H9 (cell line): Measurements from ENCODE around the gene ST6GALNAC5. TPM values are rescaled to one million over a fixed set of nuclear protein-coding genes. Genes with fewer than 3 reads are reported as not detected.

ENCODE experiments used
- DNase-seq: peaks from one replicate; pipeline ENCODE4 v3.0.0-alpha.2; 2017
- H2AFZ ChIP-seq: one replicate; pipeline ENCODE4 v1.6.1; 2013; ENCODE audit warnings: mild to moderate bottlenecking, low read length, control low read depth, moderate library complexity
- H2AK5ac ChIP-seq: 2 replicates; pipeline ENCODE4 v1.6.1; 2013; ENCODE audit warnings: low read length, control low read depth, mixed read lengths; ENCODE audit not compliant: insufficient read length
- H2BK120ac ChIP-seq: one replicate; pipeline ENCODE4 v1.6.1; 2013; ENCODE audit warnings: low read depth, mild to moderate bottlenecking, low read length, control low read depth, inconsistent platforms; ENCODE audit not compliant: poor library complexity, severe bottlenecking
- H2BK12ac ChIP-seq: 2 replicates; pipeline ENCODE4 v1.6.1; 2013; ENCODE audit warnings: low read length, control low read depth, mixed read lengths, low read depth; ENCODE audit not compliant: insufficient read length
- H2BK15ac ChIP-seq: 2 replicates; pipeline ENCODE4 v1.6.1; 2013; ENCODE audit warnings: low read depth, low read length, control low read depth
- H2BK20ac ChIP-seq: one replicate; pipeline ENCODE4 v1.6.1; 2013; ENCODE audit warnings: low read depth, mild to moderate bottlenecking, low read length, control low read depth, inconsistent platforms; ENCODE audit not compliant: poor library complexity, severe bottlenecking
- H2BK5ac ChIP-seq: 2 replicates; pipeline ENCODE4 v1.6.1; 2013; ENCODE audit warnings: low read length, control low read depth, mixed read lengths; ENCODE audit not compliant: insufficient read length
- H3K14ac ChIP-seq: 2 replicates; pipeline ENCODE4 v1.6.1; 2013; ENCODE audit warnings: low read length, control low read depth; ENCODE audit not compliant: insufficient read depth
- H3K18ac ChIP-seq: 2 replicates; pipeline ENCODE4 v1.6.1; 2013; ENCODE audit warnings: low read depth, mild to moderate bottlenecking, mixed read lengths, low read length, control low read depth; ENCODE audit not compliant: insufficient read length
- H3K23ac ChIP-seq: 2 replicates; pipeline ENCODE4 v1.6.1; 2013; ENCODE audit warnings: low read length, control low read depth, mixed read lengths, low read depth; ENCODE audit not compliant: insufficient read length
- H3K23me2 ChIP-seq: 2 replicates; pipeline ENCODE4 v1.6.1; 2013; ENCODE audit warnings: low read depth, mild to moderate bottlenecking, mixed read lengths, low read length, control low read depth; ENCODE audit not compliant: insufficient read length, poor library complexity, severe bottlenecking
- H3K27ac ChIP-seq: 2 replicates; pipeline ENCODE4 v1.5.1; 2013; ENCODE audit warnings: low read length, control low read depth, mixed read lengths, low read depth; ENCODE audit not compliant: insufficient read length
- H3K27me3 ChIP-seq: 2 replicates; pipeline ENCODE4 v1.6.1; 2013; ENCODE audit warnings: low read length, control low read depth, inconsistent platforms; ENCODE audit not compliant: insufficient read depth
- H3K4ac ChIP-seq: 2 replicates; pipeline ENCODE4 v1.6.1; 2013; ENCODE audit warnings: low read depth, mild to moderate bottlenecking, control low read depth, inconsistent platforms, low read length, moderate library complexity
- H3K4me1 ChIP-seq: 2 replicates; pipeline ENCODE4 v1.6.1; 2013; ENCODE audit warnings: low read length, control low read depth, inconsistent platforms; ENCODE audit not compliant: insufficient read depth
- H3K4me2 ChIP-seq: 2 replicates; pipeline ENCODE4 v1.6.1; 2013; ENCODE audit warnings: low read length, control low read depth, mixed read lengths; ENCODE audit not compliant: insufficient read length, insufficient read depth
- H3K56ac ChIP-seq: 2 replicates; pipeline ENCODE4 v1.6.1; 2013; ENCODE audit warnings: low read depth, mild to moderate bottlenecking, mixed read lengths, low read length, control low read depth; ENCODE audit not compliant: insufficient read length
- H3K79me1 ChIP-seq: 2 replicates; pipeline ENCODE4 v1.6.1; 2013; ENCODE audit warnings: low read depth, mild to moderate bottlenecking, moderate library complexity, low read length, control low read depth, inconsistent platforms; ENCODE audit not compliant: insufficient read depth, poor library complexity, severe bottlenecking
- H3K79me2 ChIP-seq: 2 replicates; pipeline ENCODE4 v1.6.1; 2013; ENCODE audit warnings: low read length, control low read depth, inconsistent platforms; ENCODE audit not compliant: insufficient read depth
- H3K9ac ChIP-seq: 2 replicates; pipeline ENCODE4 v1.6.1; 2013; ENCODE audit warnings: low read length, control low read depth, mixed read lengths; ENCODE audit not compliant: insufficient read length; ENCODE audit errors: extremely low read depth
- H3K9me3 ChIP-seq: one replicate; pipeline ENCODE4 v1.6.1; 2013; ENCODE audit warnings: low read depth, low read length, inconsistent platforms; ENCODE audit not compliant: control insufficient read depth
- H3T11ph ChIP-seq: one replicate; pipeline ENCODE4 v1.6.1; 2013; ENCODE audit warnings: mild to moderate bottlenecking, low read length, control low read depth, inconsistent platforms
- H4K20me1 ChIP-seq: one replicate; pipeline ENCODE4 v1.6.1; 2013; ENCODE audit not compliant: control insufficient read depth, insufficient read length, insufficient read depth
- H4K5ac ChIP-seq: 2 replicates; pipeline ENCODE4 v1.6.1; 2013; ENCODE audit warnings: low read depth, mild to moderate bottlenecking, mixed read lengths, low read length, control low read depth; ENCODE audit not compliant: insufficient read length
- H4K8ac ChIP-seq: replicated peaks from 2 replicates; pipeline ENCODE4 v1.6.1; 2013; ENCODE audit warnings: low read length, control low read depth, mixed read lengths, low read depth; ENCODE audit not compliant: insufficient read length
- H4K91ac ChIP-seq: 2 replicates; pipeline ENCODE4 v1.6.1; 2013; ENCODE audit warnings: low read depth, mild to moderate bottlenecking, moderate library complexity, mixed read lengths, low read length, control low read depth; ENCODE audit not compliant: insufficient read length
- H3K27ac Mint-ChIP-seq, 3 experiments: 2 replicates in 2 of 3; 3 replicates in 1 of 3; pipeline ENCODE4 v1.8.0; 2020 to 2021; ENCODE audit warnings: mixed read lengths in 3 of 3, mild to moderate bottlenecking in 1 of 3, moderate library complexity in 1 of 3
- H3K27me3 Mint-ChIP-seq: 2 replicates; pipeline ENCODE4 v1.8.0; 2021; ENCODE audit warnings: low read depth, mild to moderate bottlenecking, moderate library complexity, mixed read lengths
- H3K36me3 Mint-ChIP-seq, 3 experiments: 2 replicates in 2 of 3; 3 replicates in 1 of 3; pipeline ENCODE4 v1.8.0; 2020 to 2021; ENCODE audit warnings: low read depth in 3 of 3, mixed read lengths in 3 of 3; ENCODE audit not compliant: insufficient read depth in 1 of 3
- H3K4me1 Mint-ChIP-seq, 2 experiments: 2 replicates each; pipeline ENCODE4 v1.8.0; 2020; ENCODE audit warnings: mixed read lengths in 2 of 2
- H3K4me3 Mint-ChIP-seq, 2 experiments: 2 replicates in 1 of 2; 3 replicates in 1 of 2; pipeline ENCODE4 v1.8.0; 2020 to 2021; ENCODE audit warnings: mild to moderate bottlenecking in 2 of 2, mixed read lengths in 2 of 2, moderate library complexity in 1 of 2
- H3K9me3 Mint-ChIP-seq, 2 experiments: 2 replicates in 1 of 2; 3 replicates in 1 of 2; pipeline ENCODE4 v1.8.0; 2020; ENCODE audit warnings: mild to moderate bottlenecking in 2 of 2, mixed read lengths in 2 of 2, moderate library complexity in 1 of 2
- WGBS: extraction: QIAGEN DNeasy Blood & Tissue Kit; methylation state at CpG from one replicate; pipeline ENCODE4 v1.1.7; 2013; ENCODE audit warnings: missing lambda C conversion rate, low lambda C conversion rate, mixed read lengths; ENCODE audit not compliant: insufficient read length; ENCODE audit errors: extremely low coverage; 5-methylcytosine and 5-hydroxymethylcytosine counted together
- total RNA-seq: library from RNA; stranded (reverse); gene quantifications from 2 replicates; pipeline ENCODE4 v1.2.1, GENCODE V29; 2021
- TF ChIP-seq, protein P1 (sequence below): fragments of 200-600 bp; sonication (generic); conservative IDR thresholded peaks from 3 replicates; pipeline ENCODE4 v1.8.0; 2021; ENCODE audit warnings: antibody characterized with exemption, mild to moderate bottlenecking

Gene ST6GALNAC5
- total RNA-seq, 1 experiment from 2014 or later: 3.3 TPM

GRCh38 chr1:77039739-77040138 is 172.5 kb downstream of the ST6GALNAC5 start:
- WGBS: no CpG with 5 or more reads among the region's 8 CpGs
- Mint-ChIP-seq H3K4me1 (no peaks in the 10 kb centered on the region), H3K27me3 (no peaks in the 10 kb centered on the region), H3K36me3 (no peaks in the 10 kb centered on the region), H3K27ac (no peak overlapping the region), H3K9me3 (peaks cover 2 to 4% of the 10 kb centered on the region in 2 experiments; a peak in 2 of 5 replicates), H3K4me3 (no peak overlapping the region)
- Histone ChIP-seq H3K4ac (no peak overlapping the region), H3K18ac (no peak overlapping the region), H4K91ac (no peak overlapping the region), H3K14ac (no peak overlapping the region), H3K23me2 (no peaks in the 10 kb centered on the region), H3T11ph (no peak overlapping the region), H3K56ac (no peak overlapping the region), H2BK12ac (no peak overlapping the region), H4K20me1 (no peaks in the 10 kb centered on the region), H3K4me2 (no peak overlapping the region), H3K27ac (no peak overlapping the region), H4K5ac (no peak overlapping the region), H2BK120ac (no peak overlapping the region), H3K79me1 (no peaks in the 10 kb centered on the region), H3K27me3 (no peaks in the 10 kb centered on the region), H2BK5ac (no peak overlapping the region), H3K9me3 (no peaks in the 10 kb centered on the region), H2BK15ac (no peak overlapping the region), H3K9ac (no peak overlapping the region), H2AFZ (no peak overlapping the region), H3K23ac (no peak overlapping the region), H3K4me1 (no peaks in the 10 kb centered on the region), H3K79me2 (no peaks in the 10 kb centered on the region), H2AK5ac (no peak overlapping the region), H2BK20ac (no peak overlapping the region), H4K8ac (no peak overlapping the region)
- DNase-seq: no peak
- TF ChIP-seq, protein P1, sequence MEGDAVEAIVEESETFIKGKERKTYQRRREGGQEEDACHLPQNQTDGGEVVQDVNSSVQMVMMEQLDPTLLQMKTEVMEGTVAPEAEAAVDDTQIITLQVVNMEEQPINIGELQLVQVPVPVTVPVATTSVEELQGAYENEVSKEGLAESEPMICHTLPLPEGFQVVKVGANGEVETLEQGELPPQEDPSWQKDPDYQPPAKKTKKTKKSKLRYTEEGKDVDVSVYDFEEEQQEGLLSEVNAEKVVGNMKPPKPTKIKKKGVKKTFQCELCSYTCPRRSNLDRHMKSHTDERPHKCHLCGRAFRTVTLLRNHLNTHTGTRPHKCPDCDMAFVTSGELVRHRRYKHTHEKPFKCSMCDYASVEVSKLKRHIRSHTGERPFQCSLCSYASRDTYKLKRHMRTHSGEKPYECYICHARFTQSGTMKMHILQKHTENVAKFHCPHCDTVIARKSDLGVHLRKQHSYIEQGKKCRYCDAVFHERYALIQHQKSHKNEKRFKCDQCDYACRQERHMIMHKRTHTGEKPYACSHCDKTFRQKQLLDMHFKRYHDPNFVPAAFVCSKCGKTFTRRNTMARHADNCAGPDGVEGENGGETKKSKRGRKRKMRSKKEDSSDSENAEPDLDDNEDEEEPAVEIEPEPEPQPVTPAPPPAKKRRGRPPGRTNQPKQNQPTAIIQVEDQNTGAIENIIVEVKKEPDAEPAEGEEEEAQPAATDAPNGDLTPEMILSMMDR: no peak
